ENCODE results near the gene ENOX1. TPM values are rescaled to one million over a fixed set of nuclear protein-coding genes. Genes with fewer than 3 reads are reported as not detected.

Gene ENOX1
- total RNA-seq, 4 donors from 2014 or later = 0.27 to 0.83 (median 0.53) TPM; not detected in 1

DNA sequence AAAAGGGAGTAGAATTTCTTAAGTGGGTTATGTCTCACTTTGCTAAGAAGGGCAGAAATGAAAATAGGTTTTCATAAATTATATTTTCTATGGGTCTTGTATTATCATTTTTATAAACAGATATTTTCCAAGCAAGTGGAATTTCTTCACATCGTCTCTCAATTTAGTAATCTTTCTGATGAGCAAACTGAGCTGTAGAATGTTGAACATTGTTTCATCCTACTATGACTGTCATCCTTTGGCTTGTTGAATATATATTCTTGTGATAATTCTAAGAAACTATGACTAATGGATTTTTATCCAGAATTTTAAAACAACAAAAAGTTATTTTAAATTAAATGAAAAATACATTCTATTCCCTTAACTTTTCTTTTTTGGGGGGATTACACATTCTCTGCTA is 313.8 kb downstream of the ENOX1 start:
- DNase-seq = no peak
- Histone ChIP-seq H3K4me1 (no peaks in the 10 kb centered on the region), H3K4me3 (no peak overlapping the region), H3K36me3 (no peaks in the 10 kb centered on the region), H3K27me3 (no peaks in the 10 kb centered on the region), H3K9me3 (no peaks in the 10 kb centered on the region), H3K27ac (no peak overlapping the region)
- TF ChIP-seq, protein P1, sequence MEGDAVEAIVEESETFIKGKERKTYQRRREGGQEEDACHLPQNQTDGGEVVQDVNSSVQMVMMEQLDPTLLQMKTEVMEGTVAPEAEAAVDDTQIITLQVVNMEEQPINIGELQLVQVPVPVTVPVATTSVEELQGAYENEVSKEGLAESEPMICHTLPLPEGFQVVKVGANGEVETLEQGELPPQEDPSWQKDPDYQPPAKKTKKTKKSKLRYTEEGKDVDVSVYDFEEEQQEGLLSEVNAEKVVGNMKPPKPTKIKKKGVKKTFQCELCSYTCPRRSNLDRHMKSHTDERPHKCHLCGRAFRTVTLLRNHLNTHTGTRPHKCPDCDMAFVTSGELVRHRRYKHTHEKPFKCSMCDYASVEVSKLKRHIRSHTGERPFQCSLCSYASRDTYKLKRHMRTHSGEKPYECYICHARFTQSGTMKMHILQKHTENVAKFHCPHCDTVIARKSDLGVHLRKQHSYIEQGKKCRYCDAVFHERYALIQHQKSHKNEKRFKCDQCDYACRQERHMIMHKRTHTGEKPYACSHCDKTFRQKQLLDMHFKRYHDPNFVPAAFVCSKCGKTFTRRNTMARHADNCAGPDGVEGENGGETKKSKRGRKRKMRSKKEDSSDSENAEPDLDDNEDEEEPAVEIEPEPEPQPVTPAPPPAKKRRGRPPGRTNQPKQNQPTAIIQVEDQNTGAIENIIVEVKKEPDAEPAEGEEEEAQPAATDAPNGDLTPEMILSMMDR (IDR thresholded peaks at IDR 0.05) = no peak
- TF ChIP-seq POLR2A (IDR thresholded peaks at IDR 0.05) = no peak

DNA sequence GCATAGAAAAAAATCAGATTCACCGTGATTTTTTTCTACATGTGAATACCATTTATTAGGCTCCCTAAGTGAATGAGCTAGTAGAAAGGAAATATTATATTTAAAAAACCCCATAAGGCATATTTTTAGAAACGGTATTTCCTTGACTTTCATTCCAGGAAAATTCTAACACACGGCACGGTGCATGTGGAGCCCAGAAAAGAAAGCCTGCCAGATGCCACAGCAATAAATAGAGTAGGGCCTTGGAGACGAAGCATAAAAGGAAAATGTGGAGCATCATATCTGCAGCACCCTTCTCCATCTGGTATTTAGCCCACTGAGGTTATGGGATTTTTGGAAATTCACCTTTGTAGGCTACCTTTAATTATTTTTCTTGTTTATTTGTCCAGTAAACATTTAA is 314.4 kb downstream of the ENOX1 start:
- Histone ChIP-seq H3K4me3 (no peak overlapping the region), H3K4me1 (no peaks in the 10 kb centered on the region), H3K9me3 (no peaks in the 10 kb centered on the region), H3K27me3 (no peaks in the 10 kb centered on the region), H3K36me3 (no peaks in the 10 kb centered on the region), H3K27ac (no peak overlapping the region)
- TF ChIP-seq, protein P1 (IDR thresholded peaks at IDR 0.05) = no peak
- DNase-seq = no peak

DNA sequence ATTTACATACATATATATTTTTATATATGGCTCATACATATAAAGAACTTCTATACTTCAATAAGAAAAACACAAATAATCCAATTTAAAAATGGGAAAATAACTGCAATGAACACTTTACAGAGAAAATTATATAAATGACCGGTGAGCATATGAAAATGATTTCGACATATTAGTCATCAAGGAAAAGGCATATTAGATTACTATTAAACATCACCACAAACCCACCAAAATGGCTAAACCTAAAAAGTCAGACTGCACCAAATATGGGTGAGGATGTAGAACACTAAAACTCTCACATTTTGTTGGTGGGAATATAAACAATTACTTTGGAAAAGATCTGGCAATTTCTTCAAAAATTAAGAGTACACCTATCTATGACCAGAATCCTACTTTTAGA is 316.2 kb downstream of the ENOX1 start:
- DNase-seq = no peak
- Histone ChIP-seq H3K4me1 (no peaks in the 10 kb centered on the region), H3K9me3 (no peaks in the 10 kb centered on the region), H3K36me3 (no peaks in the 10 kb centered on the region), H3K27ac (no peak overlapping the region), H3K27me3 (no peaks in the 10 kb centered on the region), H3K4me3 (no peak overlapping the region)
- TF ChIP-seq POLR2A (IDR thresholded peaks at IDR 0.05) = no peak
- TF ChIP-seq, protein P1 (IDR thresholded peaks at IDR 0.05) = no peak

DNA sequence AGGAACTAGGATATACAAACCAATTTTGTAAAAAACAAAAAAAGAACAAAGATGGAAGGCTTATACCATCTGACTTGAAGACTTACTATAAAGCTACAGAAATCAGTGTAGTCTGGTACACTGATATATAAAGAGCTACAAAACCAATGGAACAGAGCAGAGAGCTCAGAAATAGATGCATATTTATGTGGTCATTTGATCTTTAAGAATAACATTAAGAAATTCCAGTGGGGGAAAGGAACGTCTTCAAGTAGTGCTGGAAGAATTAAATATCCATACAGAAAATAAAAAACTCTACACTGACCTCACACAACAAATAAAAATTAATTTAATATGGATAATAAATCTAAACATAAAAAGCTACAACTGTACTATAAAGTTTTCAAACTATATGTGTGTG is 317.0 kb downstream of the ENOX1 start:
- H3K27ac ChIP-seq = no peak overlapping the region
- no peak overlapping the region for H3K4me3 ChIP-seq
- H3K9me3 ChIP-seq = no peaks in the 10 kb centered on the region
- H3K36me3 ChIP-seq = no peaks in the 10 kb centered on the region
- H3K4me1 ChIP-seq = no peaks in the 10 kb centered on the region
- H3K27me3 ChIP-seq = no peaks in the 10 kb centered on the region
- TF ChIP-seq, protein P1 (IDR thresholded peaks at IDR 0.05) = no peak
- TF ChIP-seq POLR2A (IDR thresholded peaks at IDR 0.05) = no peak
- no peak for DNase-seq

DNA sequence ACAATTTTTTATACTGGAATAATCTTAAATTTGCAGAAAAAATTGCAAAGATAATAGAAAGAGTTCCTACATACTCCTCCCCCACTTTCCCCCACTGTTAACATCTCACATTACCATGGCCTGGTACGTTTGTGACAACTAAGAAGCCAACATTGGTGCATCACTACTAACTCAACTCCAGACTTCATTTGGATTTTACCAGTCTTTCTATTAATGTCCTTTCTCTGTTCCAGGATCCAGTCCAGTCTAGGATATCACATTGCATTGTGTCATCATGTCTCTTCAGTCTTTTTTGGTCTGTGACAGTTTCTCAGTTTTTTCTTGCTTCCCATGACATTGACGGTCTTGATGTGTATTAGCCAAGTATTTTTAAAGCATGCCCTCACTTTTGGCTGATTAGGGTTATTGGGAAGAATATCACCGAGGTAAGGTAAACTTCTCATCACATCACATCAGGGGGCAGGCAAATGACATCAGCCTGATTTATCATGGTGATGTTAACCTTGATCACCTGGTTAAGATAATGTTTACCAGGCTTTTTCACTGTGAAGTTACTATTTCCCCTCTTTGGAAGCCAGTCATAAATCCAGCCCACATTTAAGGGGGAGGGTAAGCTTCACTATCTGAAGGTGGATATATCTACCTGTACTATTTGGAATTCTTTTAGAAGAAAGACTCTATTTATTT is 322.1 kb downstream of the ENOX1 start:
- Histone ChIP-seq H3K4me1 (no peaks in the 10 kb centered on the region), H3K27ac (no peak overlapping the region), H3K36me3 (no peaks in the 10 kb centered on the region), H3K9me3 (no peaks in the 10 kb centered on the region), H3K27me3 (no peaks in the 10 kb centered on the region), H3K4me3 (no peak overlapping the region)
- TF ChIP-seq POLR2A (IDR thresholded peaks at IDR 0.05) = no peak
- TF ChIP-seq, protein P1 (IDR thresholded peaks at IDR 0.05) = no peak
- no peak for DNase-seq
